NCI-H524 treated with DMSO at 0.1 percent for 48 hours (cell line): ENCODE measurements around the gene GPR55.

ENCODE experiments used
- DNase-seq: peaks from one replicate; lab custom pipeline; 2025; lab: John Stamatoyannopoulos, UW

Gene GPR55

DNA sequence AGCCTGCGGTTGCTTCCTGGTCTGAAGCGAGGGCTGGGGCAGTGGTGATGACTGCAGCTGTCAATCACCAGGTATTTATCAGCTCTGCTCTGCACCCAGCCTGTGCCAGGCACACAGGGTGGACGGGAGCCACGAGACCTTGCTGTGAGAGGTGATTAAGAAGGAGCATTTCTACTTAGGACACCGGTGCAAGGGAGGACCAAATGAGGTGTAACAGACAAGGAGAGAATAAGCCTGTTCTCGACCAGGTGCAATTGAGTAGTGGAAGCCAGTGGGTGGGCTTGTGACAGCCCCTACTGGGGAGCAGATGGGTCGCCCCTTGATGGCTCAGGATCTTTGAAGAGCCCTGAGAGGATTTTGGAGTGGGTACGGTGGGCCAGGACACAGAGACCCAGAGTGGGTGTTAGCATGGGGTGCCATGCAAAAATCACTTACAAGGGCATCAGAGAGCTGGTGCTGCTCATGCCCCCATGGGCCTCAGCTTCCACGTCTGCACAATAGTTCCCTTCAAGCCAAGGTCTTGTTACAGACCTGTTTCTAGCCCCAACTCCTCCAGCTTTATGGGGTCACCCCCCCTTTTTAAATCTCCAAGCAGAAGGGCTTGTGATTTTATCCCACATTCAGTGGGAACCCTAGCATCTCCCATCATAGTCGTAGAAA lies 24.6 kb downstream of the GPR55 start:
- DNase-seq, result no peak

DNA sequence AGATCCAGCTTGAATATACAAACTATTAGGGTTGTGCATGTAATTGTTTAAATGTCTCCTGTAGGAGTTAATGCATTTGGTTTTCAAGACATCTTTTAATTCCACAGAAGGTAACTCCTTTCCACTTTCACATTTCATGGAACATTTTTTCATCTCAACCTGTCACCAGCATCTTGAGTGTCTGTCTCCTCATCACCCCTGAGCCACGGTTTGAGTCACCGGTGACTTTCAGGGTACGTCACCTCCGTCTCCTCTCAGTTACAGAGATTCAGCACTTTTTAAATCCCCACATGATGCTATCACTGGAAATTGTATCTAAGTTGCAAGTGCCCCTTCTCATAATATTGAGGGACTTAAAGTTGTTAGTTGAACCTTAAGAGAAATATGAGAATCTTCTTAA lies 25.3 kb downstream of the GPR55 start:
- DNase-seq, result no peak

DNA sequence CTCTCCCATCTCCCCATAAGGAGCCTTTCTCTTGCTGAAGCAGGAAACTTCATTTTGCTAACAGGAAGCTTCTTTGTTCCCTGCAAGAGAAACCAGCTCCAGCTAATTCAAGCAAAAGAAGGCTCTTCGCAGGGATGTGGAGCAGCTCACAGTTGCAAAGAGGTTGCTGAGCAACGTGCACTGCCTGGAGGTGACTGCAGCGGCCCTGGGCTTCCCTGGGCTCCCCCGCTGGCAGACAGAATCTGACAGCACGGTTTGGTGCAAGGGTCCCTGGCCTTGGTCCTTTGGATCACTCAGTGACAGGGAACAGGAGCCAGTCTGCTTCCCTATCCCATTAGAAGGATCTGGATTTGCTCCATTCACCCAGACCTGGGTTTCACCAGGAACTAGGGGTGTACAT lies 25.8 kb downstream of the GPR55 start:
- no peak for DNase-seq

DNA sequence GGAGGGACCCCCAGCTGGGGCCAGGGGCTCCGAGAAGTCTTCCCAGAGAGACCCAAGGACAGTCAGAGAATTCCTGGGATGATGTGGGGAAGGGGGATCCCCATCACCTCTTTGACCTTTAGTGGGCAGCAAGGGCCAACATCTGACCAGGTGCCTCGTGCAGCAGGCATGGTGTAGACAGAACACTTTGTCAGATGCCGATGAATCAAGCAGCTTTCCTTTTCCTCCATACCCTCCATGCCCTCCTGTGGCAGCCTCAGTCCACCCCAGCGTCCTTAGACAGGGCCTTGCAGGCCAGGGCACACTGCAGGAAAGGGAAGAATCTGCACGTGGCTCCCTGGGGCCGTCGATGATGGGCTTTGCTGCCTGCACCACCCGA lies 26.3 kb downstream of the GPR55 start:
- DNase-seq, result no peak

DNA sequence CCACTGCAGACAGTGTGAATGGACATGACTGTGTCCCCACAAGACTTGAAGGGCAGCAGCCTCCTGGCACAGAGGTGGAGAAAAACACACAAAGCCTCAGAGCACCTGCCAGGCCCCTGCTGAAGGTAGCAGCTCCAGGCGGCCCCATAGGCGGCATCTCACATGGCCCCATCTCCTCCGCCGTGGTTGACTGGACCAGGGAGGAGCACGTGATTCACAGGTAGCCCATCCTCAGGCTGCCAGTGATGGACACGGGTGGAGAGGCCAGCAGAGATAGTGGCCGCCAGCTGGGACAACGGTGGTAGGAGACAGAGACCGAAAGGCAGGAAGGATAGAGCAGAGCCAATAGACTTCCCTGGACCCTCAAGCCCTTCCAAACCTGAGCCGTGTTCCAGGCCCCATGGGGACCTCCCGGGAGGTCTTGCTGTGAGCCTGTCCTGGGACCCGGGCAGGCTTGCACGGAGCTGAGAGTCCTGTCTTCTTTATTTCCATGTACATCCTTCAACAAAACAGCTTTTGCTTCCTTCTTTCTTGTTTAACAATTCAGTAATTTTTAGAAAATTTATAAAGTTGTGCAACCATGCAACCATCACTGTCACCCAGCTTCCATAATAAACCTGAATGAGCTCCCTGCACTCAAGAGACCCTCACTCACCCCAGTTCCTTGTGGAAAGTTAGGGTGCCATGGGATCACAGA lies 26.9 kb downstream of the GPR55 start:
- no peak for DNase-seq

DNA sequence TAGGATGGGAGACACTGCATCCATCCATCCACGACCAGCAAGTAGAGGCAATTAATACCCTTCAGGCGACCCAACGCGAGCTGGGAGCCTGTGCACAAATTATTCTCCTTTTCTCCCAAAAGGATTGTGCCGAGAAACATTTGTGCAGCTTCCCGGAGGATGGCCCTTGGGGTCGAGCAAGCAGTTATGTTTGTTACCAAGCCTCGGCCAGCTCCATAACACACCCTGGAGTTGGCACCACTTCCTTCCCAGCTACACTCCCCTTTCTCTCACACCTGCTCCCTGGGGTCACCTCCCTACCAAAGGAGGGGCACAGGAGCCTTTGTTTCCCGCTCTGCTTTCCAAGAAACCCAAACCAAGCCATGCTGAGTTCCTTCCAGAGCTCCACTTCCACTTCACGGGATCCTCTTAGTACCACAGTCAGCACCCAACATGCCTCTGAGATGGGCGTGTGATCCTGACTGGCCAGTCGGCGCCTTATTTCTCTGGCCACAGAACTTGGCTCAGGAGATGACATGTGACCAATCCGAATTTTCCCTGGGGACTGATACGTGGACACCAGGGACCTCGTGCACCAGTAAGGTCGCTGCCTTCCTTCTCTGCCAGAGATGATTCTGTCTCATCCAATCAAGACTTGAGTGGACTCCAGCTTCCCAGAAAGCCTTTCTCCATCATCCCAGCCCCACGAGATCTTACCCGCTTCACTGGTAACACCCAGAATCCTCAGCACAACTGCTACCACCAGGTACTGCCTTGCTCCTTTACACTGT lies 28.5 kb downstream of the GPR55 start:
- no peak for DNase-seq

DNA sequence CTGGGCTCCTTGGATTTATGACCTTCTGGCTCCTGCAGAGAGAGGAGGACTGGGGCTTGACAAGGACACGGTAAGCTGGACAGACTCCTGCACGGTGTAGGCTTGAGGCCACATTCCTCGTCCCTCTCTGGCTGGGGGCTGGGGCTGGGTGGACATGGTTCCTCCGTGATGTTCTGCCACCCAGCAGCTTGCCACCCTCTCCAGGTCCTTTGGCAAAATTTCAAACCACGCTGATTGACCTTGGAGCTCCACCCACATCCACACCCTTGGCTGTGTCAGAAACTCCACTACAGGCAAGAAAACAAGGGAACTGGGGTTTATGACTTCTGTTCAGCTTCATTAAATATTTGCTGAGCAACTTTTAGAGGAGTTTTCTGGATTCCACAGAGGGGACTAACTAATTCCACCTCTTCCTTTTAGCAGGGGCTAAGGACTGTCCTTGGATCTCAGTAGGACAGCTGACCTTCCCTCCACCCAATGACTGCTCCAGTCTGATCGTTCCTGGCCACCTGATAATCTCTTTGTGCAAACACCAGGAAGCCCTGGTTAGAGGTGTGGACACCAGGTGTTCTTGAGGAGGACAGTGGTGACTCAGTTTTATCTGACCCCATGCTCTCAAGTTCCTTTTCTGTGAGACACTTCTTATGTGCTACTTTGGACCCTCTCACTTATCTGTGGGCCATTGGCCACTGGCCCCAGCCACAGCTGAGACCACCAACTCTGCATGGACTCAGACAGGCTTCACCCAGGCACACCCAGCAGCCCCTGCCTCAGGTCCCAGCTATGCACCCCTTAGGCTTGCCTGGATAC lies 29.3 kb downstream of the GPR55 start:
- DNase-seq, result no peak

DNA sequence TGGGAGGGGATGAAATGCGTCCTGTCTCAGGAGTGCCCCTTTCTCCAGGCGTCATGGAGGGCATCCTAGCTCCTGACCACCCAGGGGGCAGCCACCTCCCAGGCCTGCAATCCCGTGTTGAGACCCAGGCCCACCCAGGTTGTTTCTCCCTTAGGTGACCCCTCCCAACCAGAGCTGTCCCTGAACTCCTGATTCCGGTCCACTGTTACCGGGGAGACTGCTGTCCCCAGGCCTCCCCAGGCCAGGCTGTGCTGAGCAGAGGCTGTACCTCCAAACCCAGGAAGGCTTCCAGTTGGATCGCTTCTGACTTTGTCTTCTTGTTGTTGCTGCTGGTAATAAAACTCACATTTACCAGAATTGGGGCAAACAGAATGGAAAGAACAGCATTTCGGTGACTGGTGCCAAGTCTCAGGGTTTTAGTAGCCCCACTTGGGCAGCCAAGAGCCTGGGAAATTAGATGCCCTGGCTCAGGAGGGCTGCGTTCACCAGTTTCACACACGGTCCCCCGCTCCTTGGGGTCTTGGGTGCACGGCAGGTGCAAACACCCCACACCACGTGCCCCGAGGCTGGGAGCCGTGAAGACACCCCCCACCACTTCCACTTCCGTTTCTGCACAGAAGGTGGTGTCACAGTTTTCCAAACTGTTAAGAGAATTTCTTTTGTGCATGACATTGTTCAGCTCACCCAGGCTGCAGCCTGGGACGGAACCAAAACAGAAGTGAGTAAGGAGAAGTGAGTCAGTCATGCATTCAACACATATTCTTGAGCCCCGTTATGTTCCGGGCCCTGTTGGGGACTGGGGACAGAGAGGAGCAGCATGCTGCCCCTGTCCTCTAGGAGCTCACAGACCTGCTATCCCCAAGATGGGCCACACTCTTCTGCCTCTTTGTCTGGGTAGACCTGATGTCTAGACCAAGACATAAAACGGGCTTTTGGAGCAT lies 30.9 kb downstream of the GPR55 start:
- DNase-seq, result no peak

DNA sequence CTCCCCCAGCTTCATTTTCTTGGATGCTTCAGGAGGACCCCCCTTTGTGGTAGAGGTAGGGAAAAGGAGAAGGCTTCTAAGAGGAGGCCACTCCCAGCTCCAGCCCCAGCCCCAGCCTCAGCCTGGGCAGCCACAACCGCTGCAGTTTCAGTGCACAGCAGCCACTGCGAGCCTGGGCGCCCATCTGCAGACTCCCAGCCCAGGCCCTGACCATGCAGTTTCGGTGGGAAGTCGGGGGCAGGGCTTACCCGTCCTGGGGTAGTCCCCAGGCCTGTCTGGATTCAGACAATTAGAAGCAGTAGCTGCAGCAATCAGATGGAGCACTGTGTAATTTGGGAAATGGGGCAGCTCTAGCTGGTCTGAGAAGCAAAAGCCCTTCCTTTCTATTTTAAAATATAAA lies 31.7 kb downstream of the GPR55 start:
- DNase-seq, result no peak

DNA sequence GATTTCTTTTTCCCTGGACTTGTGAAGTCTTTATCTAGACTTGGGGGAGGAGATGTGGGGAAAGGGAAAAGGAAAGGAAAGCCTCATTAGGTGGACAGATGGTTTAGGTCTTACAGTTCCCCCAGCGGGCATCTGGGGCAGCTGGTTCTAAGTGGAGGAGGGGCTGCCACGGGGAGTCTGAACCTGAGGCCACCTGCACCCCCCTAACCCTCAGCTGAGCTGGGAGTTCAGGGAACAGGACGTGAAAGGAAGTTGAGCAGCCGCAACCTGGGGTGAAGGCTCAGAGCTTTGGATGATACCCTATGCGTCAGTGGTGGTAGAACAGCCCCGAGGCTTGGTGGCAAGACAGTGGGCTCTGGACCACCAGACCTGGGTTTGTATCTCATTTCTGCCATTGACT lies 33.5 kb downstream of the GPR55 start:
- peak; percentile 62 for DNase-seq

DNA sequence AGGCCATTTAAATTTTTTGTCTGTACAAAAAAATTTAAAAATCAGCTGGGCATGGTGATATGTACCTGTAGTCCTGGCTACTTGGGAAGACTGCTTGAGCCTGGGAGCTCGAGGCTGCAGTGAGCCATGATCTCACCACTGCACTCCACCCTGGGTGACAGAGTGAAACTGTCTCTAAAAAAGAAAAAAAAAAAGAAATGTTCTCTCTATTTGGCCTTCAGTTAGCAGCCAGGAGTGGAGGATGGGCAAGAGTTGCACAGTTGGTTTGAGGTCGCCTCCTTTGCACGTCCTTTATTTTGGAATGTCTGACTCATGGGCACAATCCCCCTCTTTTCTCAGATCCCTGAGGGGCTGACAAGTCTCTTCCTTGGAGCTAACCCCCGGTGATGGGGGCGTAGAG lies 34.0 kb downstream of the GPR55 start:
- DNase-seq, result no peak

DNA sequence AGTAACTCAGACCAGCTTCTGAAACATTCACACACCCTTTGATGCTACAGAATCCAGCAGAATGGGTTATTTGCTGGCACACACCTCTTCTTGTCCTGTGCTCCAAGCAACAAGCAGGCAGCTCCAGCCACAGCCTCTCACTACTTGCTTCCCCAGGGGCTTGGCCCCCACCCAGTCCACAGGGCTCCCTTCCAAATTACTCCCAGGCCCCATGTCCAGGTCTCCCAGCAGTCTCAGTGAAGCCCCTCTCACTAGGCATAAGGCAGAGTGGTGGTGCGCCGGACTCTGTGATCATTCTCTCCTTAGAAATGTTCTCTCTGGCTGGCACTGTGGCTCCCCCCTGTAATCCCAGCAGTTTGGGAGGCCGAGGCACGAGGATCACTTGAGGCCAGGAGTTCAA lies 34.4 kb downstream of the GPR55 start:
- no peak for DNase-seq

DNA sequence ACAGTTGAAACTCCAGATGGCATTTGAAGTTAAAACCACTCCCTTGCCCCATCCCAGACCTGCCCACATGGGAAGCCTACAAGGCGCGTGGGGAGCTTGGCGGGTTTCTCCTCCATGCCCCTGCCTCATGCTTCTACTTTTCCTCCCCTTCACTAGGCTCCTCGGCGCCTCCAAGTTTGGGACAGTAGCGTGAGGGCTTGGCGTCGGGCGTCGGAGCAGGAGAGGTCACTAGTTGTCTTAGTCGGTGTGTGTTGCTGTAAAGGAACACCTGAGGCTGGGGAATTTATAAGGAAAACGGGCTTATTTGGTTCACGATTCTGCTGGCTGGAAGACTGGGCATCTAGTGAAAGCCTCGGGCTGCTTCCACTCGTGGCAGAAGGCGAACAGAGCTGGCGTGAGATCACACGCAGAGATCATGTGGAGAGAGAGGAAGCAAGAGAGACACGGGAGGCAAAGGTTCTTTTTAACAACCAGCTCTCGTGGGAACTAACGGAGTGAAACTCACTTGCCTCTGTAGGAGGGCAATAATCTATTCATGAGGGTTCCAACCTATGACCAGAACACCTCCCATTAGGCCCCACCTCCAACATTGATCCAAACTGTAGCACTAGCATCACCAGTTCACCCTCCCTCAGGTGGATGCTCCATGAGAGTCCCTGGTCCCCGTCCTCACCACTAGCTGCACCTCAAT lies 35.0 kb downstream of the GPR55 start:
- DNase-seq, result no peak

DNA sequence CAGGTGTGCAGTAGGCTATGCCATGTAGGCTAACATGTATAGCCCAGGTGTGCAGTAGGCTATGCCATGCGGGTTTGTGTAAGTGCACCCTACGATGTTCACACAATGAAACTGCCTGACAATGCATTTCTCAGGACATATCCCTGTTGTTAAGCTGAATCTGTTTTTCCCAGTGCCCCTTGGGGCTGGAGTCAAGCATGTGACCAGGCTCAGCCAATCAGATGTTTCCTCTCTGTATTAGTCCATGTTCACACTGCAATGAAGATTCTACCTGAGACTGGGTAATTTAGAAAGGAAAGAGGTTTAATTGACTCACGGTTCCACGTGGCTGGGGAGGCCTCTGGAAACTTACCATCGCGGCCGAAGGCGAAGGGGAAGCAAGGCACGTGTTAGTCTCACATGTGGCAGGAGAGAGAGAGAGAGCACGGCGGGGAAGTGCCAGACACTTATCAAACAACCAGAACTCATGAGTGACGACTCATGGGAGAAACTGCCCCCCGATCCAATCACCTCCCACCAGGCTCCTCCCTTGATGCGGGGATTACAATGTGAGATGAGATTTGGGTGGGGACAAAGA lies 36.1 kb downstream of the GPR55 start:
- DNase-seq, result no peak

DNA sequence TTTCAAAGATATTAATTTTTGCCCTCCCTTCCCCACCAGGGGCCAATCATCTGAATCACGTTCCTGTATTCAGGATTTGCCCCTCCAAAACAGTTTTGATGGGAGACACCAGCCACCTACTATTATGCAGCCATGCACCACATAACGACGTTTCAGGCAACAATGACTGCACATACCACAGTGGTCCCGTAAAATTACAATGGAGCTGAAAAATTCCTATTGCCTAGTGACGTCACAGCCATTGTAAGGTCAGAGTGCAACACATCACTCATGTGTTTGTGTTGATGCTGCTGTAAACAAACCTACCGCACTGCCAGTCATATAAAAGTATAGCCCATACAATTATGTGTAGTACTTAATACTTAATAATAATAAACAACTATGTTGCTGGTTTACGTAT lies 37.7 kb downstream of the GPR55 start:
- DNase-seq, result no peak

DNA sequence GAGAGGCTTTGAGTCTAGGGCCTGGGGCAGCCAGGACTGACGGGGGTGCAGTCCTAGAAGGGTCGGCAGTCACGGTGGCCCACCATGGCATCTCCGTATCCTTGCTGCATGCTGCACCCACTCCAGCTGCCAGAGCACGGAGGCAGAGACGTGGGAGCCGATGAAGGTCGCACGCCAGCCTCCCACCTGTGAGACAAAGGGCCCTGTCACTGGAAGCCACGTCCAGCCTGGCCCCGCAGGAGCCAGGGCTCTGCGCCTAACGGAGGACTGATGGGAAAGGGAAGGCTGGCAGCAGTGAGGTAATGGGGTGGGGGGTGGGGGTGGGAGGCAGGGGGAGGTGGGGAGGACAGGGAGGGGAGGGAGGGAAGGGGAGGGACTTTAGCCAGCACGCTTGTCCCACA lies 38.4 kb downstream of the GPR55 start:
- DNase-seq, result no peak

DNA sequence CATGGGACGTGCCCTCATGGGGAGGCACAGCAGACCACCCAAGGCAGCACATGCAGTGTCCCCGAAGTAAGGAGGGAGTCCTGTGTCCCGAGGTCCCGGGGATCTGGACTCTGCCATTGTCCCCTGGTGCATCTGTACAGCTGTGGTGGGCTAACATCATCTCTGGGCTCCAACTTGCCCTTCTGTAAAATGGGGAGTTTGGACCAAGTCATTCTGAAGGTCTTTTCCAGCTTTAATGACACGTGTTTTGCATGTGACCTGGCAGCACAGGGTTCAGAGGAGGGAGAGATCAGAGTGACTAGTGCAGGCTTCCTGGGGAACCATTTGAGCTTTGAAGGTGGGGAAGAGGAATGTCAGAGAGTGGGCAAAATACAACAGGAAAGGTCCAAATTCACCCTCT lies 38.8 kb downstream of the GPR55 start:
- no peak for DNase-seq

DNA sequence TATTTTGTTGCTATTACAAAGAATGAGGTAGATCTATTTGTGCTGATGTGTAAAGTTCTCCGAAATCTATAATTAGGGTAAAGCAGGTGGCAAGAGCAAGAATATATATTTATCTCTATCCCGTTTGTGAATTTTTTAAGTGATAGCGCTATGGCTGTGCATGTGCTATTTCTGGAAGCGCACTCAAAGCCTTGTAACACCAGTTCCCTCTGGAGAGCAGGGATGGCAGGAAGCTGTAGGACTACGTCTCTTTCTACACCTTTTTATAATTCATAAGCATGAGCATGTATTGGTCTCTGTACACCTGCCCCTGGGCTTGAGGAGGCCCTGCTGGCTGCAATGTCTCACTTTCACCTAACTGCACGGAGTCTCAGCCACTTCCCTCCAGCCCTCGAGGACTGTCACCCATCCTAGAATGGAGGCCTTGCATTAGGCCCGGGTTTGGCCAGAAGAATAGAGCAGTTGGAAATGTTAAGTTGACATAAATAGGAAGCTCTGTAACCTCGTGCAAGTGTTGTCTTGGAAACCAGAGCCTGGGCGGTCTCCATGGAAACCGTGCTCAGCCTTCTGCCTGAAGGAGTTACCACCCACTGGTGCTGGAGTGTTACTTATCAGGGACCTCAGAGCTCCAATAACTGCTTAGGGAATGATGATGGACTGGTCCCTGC lies 39.4 kb downstream of the GPR55 start:
- DNase-seq, result peak; percentile 12

DNA sequence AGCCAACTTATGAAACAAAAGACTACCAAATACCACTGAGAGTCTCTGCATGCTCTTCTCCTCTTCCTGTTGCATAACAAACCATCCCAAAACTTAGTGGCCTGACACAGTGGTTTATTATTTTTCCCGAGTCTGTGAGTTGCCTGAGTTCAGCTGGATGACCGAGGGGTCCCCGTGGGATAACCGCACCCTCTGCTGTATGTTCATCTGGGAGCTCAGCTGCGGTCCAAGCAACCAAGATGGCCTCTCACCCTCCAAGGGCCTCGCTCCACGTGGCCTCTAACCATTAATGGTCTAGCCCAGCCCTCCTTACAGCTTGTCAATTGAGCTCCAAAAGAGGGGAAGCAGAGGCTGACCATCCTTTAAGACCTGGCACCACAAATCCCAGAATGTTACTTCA lies 43.2 kb downstream of the GPR55 start:
- DNase-seq, result no peak

DNA sequence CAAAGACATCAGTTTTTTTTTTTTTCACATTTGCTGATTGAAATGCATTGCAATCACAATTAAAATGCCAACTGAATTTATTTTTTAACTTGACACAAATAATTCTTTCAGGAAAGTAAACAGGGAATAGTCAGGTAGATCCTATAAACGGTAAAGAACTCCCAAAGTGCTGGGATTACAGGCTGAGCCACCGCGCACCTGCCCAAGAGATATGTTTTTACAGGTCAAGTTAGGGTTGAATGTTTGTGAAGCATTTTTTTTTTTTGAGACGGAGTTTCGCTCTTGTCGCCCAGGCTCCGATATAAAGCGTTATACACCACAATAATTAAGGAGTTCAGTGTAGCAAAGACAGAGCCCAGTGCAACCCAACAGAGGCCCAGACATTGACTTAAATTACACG lies 45.2 kb downstream of the GPR55 start:
- no peak for DNase-seq
